Uterus (tissue), 4 donors: ENCODE results near the gene ARL6IP4. TPM values are rescaled to one million over a fixed set of nuclear protein-coding genes. Genes with fewer than 3 reads are reported as not detected.

Experiments
- DNase-seq, 2 donors: peaks; one replicate each; pipeline ENCODE4 v3.0.0-alpha.2; 2019 to 2020
- H3K27ac ChIP-seq, 2 donors: fragments of 200-600 bp; sonication (generic); 1 replicate in 1 of 2; 2 replicates in 1 of 2; pipeline ENCODE4 v1.5.1; 2016 to 2018
- H3K27me3 ChIP-seq, 2 donors: fragments of 200-600 bp; sonication (generic); one replicate each; pipeline ENCODE4 v1.5.1; 2018 to 2019; ENCODE audit warnings: control low read depth in 1 of 2
- H3K36me3 ChIP-seq, 2 donors: fragments of 200-600 bp; sonication (generic); one replicate each; pipeline ENCODE4 v1.5.1; 2019; ENCODE audit warnings: control low read depth in 1 of 2
- H3K4me1 ChIP-seq, 2 donors: fragments of 200-600 bp; sonication (generic); one replicate each; pipeline ENCODE4 v1.5.1; 2018 to 2019; ENCODE audit warnings: control low read depth in 1 of 2
- H3K4me3 ChIP-seq, 2 donors: fragments of 200-600 bp; sonication (generic); 1 replicate in 1 of 2; 2 replicates in 1 of 2; pipeline ENCODE4 v1.5.1; 2018 to 2019; ENCODE audit warnings: mild to moderate bottlenecking in 1 of 2
- H3K9me3 ChIP-seq, 2 donors: fragments of 200-600 bp; sonication (generic); one replicate each; pipeline ENCODE4 v1.5.1; 2019; ENCODE audit warnings: control low read depth in 1 of 2
- CTCF ChIP-seq, 4 experiments: fragments of 200-600 bp in 2 of 4; fragments of 450-650 bp in 2 of 4; sonication (generic) in 2 of 4; IDR thresholded peaks; one replicate each; pipeline ENCODE4 v1.5.1; 2016 to 2019; ENCODE audit warnings: antibody characterized with exemption in 4 of 4, mild to moderate bottlenecking in 2 of 4, moderate library complexity in 1 of 4
- POLR2A ChIP-seq, 2 donors: fragments of 450-650 bp; IDR thresholded peaks; one replicate each; pipeline ENCODE4 v1.6.1; 2016; ENCODE audit warnings: antibody characterized with exemption in 2 of 2, mild to moderate bottlenecking in 1 of 2, moderate library complexity in 1 of 2
- intact Hi-C: fragments of 100-400 bp; cut with DNase I; formaldehyde crosslinking; loops from one replicate; pipeline ENCODE4 v1.15.1; 2023; ENCODE audit warnings: low total_unique reads
- total RNA-seq, 4 donors: library from RNA; depleted of rRNA in 3 of 4; stranded (reverse); fragments of >200 nt in 3 of 4; gene quantifications; one replicate each; pipeline versions ENCODE4 v1.1.0 to v1.2.4, GENCODE V29; 2014 to 2023
- donor health status: DM: yes; HTN: yes; CAD: no.

ARL6IP4 gene
- total RNA-seq, 4 donors from 2014 or later: 85.9 to 314 (median 207) TPM

GRCh38 chr12:122959566-122960192 is 20.8 kb upstream of the ARL6IP4 start:
- no peak for TF ChIP-seq CTCF (IDR thresholded peaks at IDR 0.05)
- Histone ChIP-seq H3K4me3 (no peak overlapping the region), H3K27me3 (no peaks in the 10 kb centered on the region), H3K9me3 (no peaks in the 10 kb centered on the region), H3K27ac (no peak overlapping the region), H3K4me1 (peaks cover 0 to 5% of the 10 kb centered on the region in 2 donors), H3K36me3 (no peaks in the 10 kb centered on the region)
- intact Hi-C loops: no loop called here
- no peak for DNase-seq

GRCh38 chr12:122960193-122960569 is 20.3 kb upstream of the ARL6IP4 start:
- no peak for DNase-seq
- Histone ChIP-seq H3K4me3 (no peak overlapping the region), H3K27ac (no peak overlapping the region), H3K9me3 (no peaks in the 10 kb centered on the region), H3K36me3 (no peaks in the 10 kb centered on the region), H3K4me1 (peaks cover 0 to 6% of the 10 kb centered on the region in 2 donors), H3K27me3 (no peaks in the 10 kb centered on the region)
- TF ChIP-seq POLR2A (IDR thresholded peaks at IDR 0.05) (no peak), CTCF (IDR thresholded peaks at IDR 0.05) (no peak)
- intact Hi-C loops: no loop called here

GRCh38 chr12:122961531-122962329 is 18.8 kb upstream of the ARL6IP4 start:
- TF ChIP-seq CTCF (IDR thresholded peaks at IDR 0.05) (no peak), POLR2A (IDR thresholded peaks at IDR 0.05) (no peak)
- intact Hi-C loops: no loop called here
- H3K27me3 ChIP-seq: no peaks in the 10 kb centered on the region

GRCh38 chr12:122963941-122964265 is 16.6 kb upstream of the ARL6IP4 start:
- TF ChIP-seq CTCF (IDR thresholded peaks at IDR 0.05) (no peak), POLR2A (IDR thresholded peaks at IDR 0.05) (no peak)
- H3K27ac ChIP-seq: no peak overlapping the region

More at GRCh38 chr12:122961531-122962329, 18.8 kb upstream of the ARL6IP4 start:
- H3K27ac ChIP-seq: no peak overlapping the region
- no peaks in the 10 kb centered on the region for H3K9me3 ChIP-seq
- no peak for DNase-seq
- no peaks in the 10 kb centered on the region for H3K36me3 ChIP-seq
- no peak overlapping the region for H3K4me3 ChIP-seq
- H3K4me1 ChIP-seq: peaks cover 0 to 11% of the 10 kb centered on the region in 2 donors

More at GRCh38 chr12:122963941-122964265, 16.6 kb upstream of the ARL6IP4 start:
- no peaks in the 10 kb centered on the region for H3K27me3 ChIP-seq
- no peaks in the 10 kb centered on the region for H3K9me3 ChIP-seq
- intact Hi-C loops: no loop called here
- H3K4me1 ChIP-seq: peaks cover 0 to 11% of the 10 kb centered on the region in 2 donors
- DNase-seq: peak in 1 of 2 donors; percentile 59
- no peak overlapping the region for H3K4me3 ChIP-seq
- no peaks in the 10 kb centered on the region for H3K36me3 ChIP-seq
